Measurements from ENCODE around the gene IRAK4. TPM values are rescaled to one million over a fixed set of nuclear protein-coding genes. Genes with fewer than 3 reads are reported as not detected.

Gene IRAK4
- total and polyA plus RNA-seq, 2 experiments from 2014 or later = 3.9 to 12.9 TPM

DNA sequence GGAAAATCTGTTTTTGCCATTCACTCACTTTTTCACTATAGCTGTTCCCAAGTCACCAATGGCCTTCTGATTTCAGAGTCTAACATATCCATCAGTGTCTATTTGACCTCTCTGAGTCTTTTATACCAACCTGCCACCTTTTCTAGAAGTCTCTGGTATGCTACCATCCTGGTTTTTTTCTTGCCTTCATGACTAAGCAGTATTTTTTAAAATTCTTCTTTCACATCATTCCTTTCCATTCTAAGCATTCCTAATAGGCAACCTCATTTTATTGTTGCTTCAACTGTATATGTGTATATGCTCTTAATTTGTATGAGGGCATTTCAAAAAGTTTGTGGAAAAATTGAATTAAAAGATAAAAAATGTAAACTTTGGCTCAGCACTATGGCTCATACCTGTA, 5.0 kb downstream of the IRAK4 start:
- DNase-seq (ENCODE audit: low spot score) (no peak), ATAC-seq (no peak)
- H3K4me1 ChIP-seq (ENCODE audit: insufficient read depth) = peaks cover 48% of the 10 kb centered on the region
- Mint-ChIP-seq H3K36me3 (ENCODE audit: low read depth) (no peaks in the 10 kb centered on the region; the same call in 2 of the 3 replicates), H3K9me3 (no peaks in the 10 kb centered on the region), H3K4me1 (peaks cover 38% of the 10 kb centered on the region), H3K4me3 (no peak overlapping the region), H3K27me3 (ENCODE audit: insufficient read depth, low read depth, poor library complexity) (peaks cover 9% of the 10 kb centered on the region), H3K27ac (peak overlapping the region; percentile 30; the same call in 1 of the 2 replicates)
- H2AFZ ChIP-seq = no peak overlapping the region
- H3F3A ChIP-seq (replicated peaks; ENCODE audit: low read depth) = no peaks in the 10 kb centered on the region
- H3K4me3 ChIP-seq = no peak overlapping the region
- no peak overlapping the region for H3K4me2 ChIP-seq
- no peaks in the 10 kb centered on the region for H3K36me3 ChIP-seq (ENCODE audit: insufficient read depth)
- no peaks in the 10 kb centered on the region for H3K9me2 ChIP-seq (ENCODE audit: insufficient read depth)
- peak overlapping the region; percentile 87 for H3K27ac ChIP-seq (ENCODE audit: low read depth)
- H4K20me1 ChIP-seq (replicated peaks; ENCODE audit: insufficient read depth) = no peaks in the 10 kb centered on the region
- TF ChIP-seq, protein P1, sequence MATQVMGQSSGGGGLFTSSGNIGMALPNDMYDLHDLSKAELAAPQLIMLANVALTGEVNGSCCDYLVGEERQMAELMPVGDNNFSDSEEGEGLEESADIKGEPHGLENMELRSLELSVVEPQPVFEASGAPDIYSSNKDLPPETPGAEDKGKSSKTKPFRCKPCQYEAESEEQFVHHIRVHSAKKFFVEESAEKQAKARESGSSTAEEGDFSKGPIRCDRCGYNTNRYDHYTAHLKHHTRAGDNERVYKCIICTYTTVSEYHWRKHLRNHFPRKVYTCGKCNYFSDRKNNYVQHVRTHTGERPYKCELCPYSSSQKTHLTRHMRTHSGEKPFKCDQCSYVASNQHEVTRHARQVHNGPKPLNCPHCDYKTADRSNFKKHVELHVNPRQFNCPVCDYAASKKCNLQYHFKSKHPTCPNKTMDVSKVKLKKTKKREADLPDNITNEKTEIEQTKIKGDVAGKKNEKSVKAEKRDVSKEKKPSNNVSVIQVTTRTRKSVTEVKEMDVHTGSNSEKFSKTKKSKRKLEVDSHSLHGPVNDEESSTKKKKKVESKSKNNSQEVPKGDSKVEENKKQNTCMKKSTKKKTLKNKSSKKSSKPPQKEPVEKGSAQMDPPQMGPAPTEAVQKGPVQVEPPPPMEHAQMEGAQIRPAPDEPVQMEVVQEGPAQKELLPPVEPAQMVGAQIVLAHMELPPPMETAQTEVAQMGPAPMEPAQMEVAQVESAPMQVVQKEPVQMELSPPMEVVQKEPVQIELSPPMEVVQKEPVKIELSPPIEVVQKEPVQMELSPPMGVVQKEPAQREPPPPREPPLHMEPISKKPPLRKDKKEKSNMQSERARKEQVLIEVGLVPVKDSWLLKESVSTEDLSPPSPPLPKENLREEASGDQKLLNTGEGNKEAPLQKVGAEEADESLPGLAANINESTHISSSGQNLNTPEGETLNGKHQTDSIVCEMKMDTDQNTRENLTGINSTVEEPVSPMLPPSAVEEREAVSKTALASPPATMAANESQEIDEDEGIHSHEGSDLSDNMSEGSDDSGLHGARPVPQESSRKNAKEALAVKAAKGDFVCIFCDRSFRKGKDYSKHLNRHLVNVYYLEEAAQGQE (IDR thresholded peaks at IDR 0.05; ENCODE audit: unreplicated experiment) = no peak
- TF ChIP-seq ZNF331 (CRISPR knock-in tag; IDR thresholded peaks at IDR 0.05; ENCODE audit: low read depth) (no peak), EZH2phosphoT487 (IDR thresholded peaks at IDR 0.05; ENCODE audit: unreplicated experiment) (no peak), EZH2 (IDR thresholded peaks at IDR 0.05; ENCODE audit: low read depth, unreplicated experiment) (no peak), NANOG (IDR thresholded peaks at IDR 0.05; ENCODE audit: borderline replicate concordance) (no peak), STAT1 (IDR thresholded peaks at IDR 0.05; ENCODE audit: unreplicated experiment) (no peak), JUNB (IDR thresholded peaks at IDR 0.05; ENCODE audit: unreplicated experiment) (no peak), ZNF114 (CRISPR knock-in tag; IDR thresholded peaks at IDR 0.05) (no peak), CREB1 (CRISPR knock-in tag; IDR thresholded peaks at IDR 0.05; ENCODE audit: low read depth) (no peak), POLR2AphosphoS5 (IDR thresholded peaks at IDR 0.05; ENCODE audit: low read depth) (no peak)
- TF ChIP-seq, protein P2, sequence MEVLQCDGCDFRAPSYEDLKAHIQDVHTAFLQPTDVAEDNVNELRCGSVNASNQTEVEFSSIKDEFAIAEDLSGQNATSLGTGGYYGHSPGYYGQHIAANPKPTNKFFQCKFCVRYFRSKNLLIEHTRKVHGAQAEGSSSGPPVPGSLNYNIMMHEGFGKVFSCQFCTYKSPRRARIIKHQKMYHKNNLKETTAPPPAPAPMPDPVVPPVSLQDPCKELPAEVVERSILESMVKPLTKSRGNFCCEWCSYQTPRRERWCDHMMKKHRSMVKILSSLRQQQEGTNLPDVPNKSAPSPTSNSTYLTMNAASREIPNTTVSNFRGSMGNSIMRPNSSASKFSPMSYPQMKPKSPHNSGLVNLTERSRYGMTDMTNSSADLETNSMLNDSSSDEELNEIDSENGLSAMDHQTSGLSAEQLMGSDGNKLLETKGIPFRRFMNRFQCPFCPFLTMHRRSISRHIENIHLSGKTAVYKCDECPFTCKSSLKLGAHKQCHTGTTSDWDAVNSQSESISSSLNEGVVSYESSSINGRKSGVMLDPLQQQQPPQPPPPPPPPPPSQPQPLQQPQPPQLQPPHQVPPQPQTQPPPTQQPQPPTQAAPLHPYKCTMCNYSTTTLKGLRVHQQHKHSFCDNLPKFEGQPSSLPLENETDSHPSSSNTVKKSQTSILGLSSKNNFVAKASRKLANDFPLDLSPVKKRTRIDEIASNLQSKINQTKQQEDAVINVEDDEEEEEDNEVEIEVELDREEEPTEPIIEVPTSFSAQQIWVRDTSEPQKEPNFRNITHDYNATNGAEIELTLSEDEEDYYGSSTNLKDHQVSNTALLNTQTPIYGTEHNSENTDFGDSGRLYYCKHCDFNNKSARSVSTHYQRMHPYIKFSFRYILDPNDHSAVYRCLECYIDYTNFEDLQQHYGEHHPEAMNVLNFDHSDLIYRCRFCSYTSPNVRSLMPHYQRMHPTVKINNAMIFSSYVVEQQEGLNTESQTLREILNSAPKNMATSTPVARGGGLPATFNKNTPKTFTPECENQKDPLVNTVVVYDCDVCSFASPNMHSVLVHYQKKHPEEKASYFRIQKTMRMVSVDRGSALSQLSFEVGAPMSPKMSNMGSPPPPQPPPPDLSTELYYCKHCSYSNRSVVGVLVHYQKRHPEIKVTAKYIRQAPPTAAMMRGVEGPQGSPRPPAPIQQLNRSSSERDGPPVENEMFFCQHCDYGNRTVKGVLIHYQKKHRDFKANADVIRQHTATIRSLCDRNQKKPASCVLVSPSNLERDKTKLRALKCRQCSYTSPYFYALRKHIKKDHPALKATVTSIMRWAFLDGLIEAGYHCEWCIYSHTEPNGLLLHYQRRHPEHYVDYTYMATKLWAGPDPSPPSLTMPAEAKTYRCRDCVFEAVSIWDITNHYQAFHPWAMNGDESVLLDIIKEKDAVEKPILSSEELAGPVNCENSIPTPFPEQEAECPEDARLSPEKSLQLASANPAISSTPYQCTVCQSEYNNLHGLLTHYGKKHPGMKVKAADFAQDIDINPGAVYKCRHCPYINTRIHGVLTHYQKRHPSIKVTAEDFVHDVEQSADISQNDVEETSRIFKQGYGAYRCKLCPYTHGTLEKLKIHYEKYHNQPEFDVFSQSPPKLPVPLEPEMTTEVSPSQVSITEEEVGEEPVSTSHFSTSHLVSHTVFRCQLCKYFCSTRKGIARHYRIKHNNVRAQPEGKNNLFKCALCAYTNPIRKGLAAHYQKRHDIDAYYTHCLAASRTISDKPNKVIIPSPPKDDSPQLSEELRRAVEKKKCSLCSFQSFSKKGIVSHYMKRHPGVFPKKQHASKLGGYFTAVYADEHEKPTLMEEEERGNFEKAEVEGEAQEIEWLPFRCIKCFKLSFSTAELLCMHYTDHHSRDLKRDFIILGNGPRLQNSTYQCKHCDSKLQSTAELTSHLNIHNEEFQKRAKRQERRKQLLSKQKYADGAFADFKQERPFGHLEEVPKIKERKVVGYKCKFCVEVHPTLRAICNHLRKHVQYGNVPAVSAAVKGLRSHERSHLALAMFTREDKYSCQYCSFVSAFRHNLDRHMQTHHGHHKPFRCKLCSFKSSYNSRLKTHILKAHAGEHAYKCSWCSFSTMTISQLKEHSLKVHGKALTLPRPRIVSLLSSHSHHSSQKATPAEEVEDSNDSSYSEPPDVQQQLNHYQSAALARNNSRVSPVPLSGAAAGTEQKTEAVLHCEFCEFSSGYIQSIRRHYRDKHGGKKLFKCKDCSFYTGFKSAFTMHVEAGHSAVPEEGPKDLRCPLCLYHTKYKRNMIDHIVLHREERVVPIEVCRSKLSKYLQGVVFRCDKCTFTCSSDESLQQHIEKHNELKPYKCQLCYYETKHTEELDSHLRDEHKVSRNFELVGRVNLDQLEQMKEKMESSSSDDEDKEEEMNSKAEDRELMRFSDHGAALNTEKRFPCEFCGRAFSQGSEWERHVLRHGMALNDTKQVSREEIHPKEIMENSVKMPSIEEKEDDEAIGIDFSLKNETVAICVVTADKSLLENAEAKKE (CRISPR knock-in tag; IDR thresholded peaks at IDR 0.05) = no peak
- TF ChIP-seq, protein P3, sequence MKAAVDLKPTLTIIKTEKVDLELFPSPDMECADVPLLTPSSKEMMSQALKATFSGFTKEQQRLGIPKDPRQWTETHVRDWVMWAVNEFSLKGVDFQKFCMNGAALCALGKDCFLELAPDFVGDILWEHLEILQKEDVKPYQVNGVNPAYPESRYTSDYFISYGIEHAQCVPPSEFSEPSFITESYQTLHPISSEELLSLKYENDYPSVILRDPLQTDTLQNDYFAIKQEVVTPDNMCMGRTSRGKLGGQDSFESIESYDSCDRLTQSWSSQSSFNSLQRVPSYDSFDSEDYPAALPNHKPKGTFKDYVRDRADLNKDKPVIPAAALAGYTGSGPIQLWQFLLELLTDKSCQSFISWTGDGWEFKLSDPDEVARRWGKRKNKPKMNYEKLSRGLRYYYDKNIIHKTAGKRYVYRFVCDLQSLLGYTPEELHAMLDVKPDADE (IDR thresholded peaks at IDR 0.05) = no peak
- TF ChIP-seq, protein P4, sequence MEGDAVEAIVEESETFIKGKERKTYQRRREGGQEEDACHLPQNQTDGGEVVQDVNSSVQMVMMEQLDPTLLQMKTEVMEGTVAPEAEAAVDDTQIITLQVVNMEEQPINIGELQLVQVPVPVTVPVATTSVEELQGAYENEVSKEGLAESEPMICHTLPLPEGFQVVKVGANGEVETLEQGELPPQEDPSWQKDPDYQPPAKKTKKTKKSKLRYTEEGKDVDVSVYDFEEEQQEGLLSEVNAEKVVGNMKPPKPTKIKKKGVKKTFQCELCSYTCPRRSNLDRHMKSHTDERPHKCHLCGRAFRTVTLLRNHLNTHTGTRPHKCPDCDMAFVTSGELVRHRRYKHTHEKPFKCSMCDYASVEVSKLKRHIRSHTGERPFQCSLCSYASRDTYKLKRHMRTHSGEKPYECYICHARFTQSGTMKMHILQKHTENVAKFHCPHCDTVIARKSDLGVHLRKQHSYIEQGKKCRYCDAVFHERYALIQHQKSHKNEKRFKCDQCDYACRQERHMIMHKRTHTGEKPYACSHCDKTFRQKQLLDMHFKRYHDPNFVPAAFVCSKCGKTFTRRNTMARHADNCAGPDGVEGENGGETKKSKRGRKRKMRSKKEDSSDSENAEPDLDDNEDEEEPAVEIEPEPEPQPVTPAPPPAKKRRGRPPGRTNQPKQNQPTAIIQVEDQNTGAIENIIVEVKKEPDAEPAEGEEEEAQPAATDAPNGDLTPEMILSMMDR (conservative IDR thresholded peaks at IDR 0.05; ENCODE audit: low read depth in 2 of 2) = no peak
- no peaks in the 10 kb centered on the region for H3K27me3 ChIP-seq (ENCODE audit: insufficient read depth)
- peaks cover 8% of the 10 kb centered on the region; the same call in 1 of the 2 replicates for H3K79me2 ChIP-seq (replicated peaks; ENCODE audit: insufficient read depth)

Data from GM23338 (cell line).